ENCODE measurements around the gene MYH2.

GRCh38 chr17:10516065-10516464 is 33.4 kb downstream of the MYH2 start:
- TF ChIP-seq ZBTB2 (CRISPR knock-in tag; IDR thresholded peaks at IDR 0.05; ENCODE audit: low read depth) = no peak
- TF ChIP-seq IKZF1 (IDR thresholded peaks at IDR 0.05) = no peak
- TF ChIP-seq TEAD3 (CRISPR knock-in tag; optimal IDR thresholded peaks at IDR 0.05; ENCODE audit: borderline replicate concordance) = no peak
- TF ChIP-seq JARID2 (CRISPR knock-in tag; IDR thresholded peaks at IDR 0.05; ENCODE audit: insufficient replicate concordance) = no peak
- no peak for TF ChIP-seq KAT7 (CRISPR knock-in tag; IDR thresholded peaks at IDR 0.05; ENCODE audit: borderline replicate concordance)
- no peak for TF ChIP-seq LBX2 (CRISPR knock-in tag; IDR thresholded peaks at IDR 0.05; ENCODE audit: borderline replicate concordance)
- no peak for TF ChIP-seq BRCA1 (CRISPR knock-in tag; IDR thresholded peaks at IDR 0.05)

All from HepG2 (cell line).